ENCODE measurements around the gene CD38. TPM values are rescaled to one million over a fixed set of nuclear protein-coding genes. Genes with fewer than 3 reads are reported as not detected.

Gene CD38
- total RNA-seq, 1 donor from 2014 or later, result not detected

GRCh38 chr4:15744016-15744545, 34.0 kb upstream of the CD38 start:
- Mint-ChIP-seq H3K4me3 (ENCODE audit: low read depth) (no peak overlapping the region), H3K36me3 (ENCODE audit: insufficient read depth) (no peaks in the 10 kb centered on the region), H3K9me3 (ENCODE audit: low read depth) (peaks cover 6% of the 10 kb centered on the region), H3K4me1 (ENCODE audit: low read depth) (no peaks in the 10 kb centered on the region), H3K27me3 (no peaks in the 10 kb centered on the region), H3K27ac (no peak overlapping the region)
- no peak for TF ChIP-seq CTCF (IDR thresholded peaks at IDR 0.05; ENCODE audit: unreplicated experiment)
- DNase-seq (ENCODE audit: low spot score, unreplicated experiment), result no peak

- Mint-ChIP-seq H3K4me1 (ENCODE audit: low read depth) (no peaks in the 10 kb centered on the region), H3K4me3 (ENCODE audit: low read depth) (no peak overlapping the region), H3K27ac (no peak overlapping the region), H3K27me3 (no peaks in the 10 kb centered on the region), H3K9me3 (ENCODE audit: low read depth) (peaks cover 6% of the 10 kb centered on the region), H3K36me3 (ENCODE audit: insufficient read depth) (no peaks in the 10 kb centered on the region)
- TF ChIP-seq CTCF (IDR thresholded peaks at IDR 0.05; ENCODE audit: unreplicated experiment), result no peak
- no peak for DNase-seq (ENCODE audit: low spot score, unreplicated experiment)
Observed at GRCh38 chr4:15746110-15746509, 32.0 kb upstream of the CD38 start.

DNA sequence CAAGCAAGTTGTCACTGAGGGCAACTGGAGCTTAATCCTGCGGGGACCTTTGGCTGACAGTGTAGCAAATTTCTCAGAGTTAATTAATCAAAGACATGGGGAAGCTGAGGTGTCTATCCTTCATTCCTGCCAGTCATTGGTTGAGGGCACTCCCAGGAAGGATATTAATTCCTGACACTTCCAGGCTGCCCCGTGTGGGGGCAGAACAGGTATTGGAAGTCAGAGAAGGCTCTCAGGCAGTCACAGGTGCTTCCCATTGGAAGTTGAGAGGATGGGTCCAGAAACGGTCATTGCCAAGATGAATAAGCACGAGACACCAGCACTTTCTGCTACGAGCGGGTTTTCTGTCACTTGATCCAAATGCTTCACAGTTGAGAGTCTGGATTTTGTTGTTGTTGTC, 29.1 kb upstream of the CD38 start:
- no peaks in the 10 kb centered on the region for H3K4me1 Mint-ChIP-seq (ENCODE audit: low read depth)
- DNase-seq (ENCODE audit: low spot score, unreplicated experiment), result no peak
- H3K36me3 Mint-ChIP-seq (ENCODE audit: insufficient read depth), result no peaks in the 10 kb centered on the region
- TF ChIP-seq CTCF (IDR thresholded peaks at IDR 0.05; ENCODE audit: unreplicated experiment), result no peak
- no peak overlapping the region for H3K27ac Mint-ChIP-seq
- no peak overlapping the region for H3K4me3 Mint-ChIP-seq (ENCODE audit: low read depth)
- peaks cover 3% of the 10 kb centered on the region for H3K9me3 Mint-ChIP-seq (ENCODE audit: low read depth)
- no peaks in the 10 kb centered on the region for H3K27me3 Mint-ChIP-seq

DNA sequence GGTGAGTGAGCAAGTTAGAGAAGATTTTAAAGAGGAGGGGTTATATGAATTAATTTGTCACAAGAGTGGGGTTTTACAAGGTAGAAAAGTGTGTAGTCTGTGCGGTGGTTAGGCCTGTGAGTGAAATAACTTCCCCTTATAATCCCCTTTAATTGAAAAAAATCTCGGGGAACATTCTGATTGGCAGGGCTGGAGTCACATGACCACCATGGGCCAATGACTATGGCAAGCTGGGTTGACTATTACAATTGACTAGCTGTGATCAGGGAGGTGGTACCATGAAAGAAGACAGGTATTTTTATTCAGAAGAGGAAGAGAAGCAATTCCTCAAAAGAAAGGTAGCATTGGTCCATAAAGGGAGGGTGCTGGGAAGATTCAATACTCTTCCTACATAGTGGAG, 27.0 kb upstream of the CD38 start:
- no peak for TF ChIP-seq CTCF (IDR thresholded peaks at IDR 0.05; ENCODE audit: unreplicated experiment)

DNA sequence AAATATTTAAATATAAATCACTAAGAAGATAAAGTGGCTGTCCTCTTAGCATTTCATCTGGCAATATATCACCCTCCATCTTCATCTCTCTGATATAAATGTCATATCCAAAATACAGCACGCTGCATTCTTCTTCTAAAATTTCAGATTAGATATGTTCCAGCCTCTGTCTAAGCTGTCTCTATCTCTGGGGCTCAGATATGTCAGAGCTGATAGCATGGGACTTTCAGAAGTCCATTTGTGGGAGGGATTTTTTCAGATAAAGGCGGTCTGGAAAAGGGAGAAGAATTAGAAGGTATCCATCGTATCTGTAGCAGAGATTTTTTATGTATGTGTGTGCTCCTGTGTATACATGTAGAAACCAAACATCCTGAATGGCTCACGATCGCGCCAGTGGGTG, 25.0 kb upstream of the CD38 start:
- TF ChIP-seq CTCF (IDR thresholded peaks at IDR 0.05; ENCODE audit: unreplicated experiment), result no peak
- no peaks in the 10 kb centered on the region for H3K4me1 Mint-ChIP-seq (ENCODE audit: low read depth)
- DNase-seq (ENCODE audit: low spot score, unreplicated experiment), result no peak
- no peaks in the 10 kb centered on the region for H3K36me3 Mint-ChIP-seq (ENCODE audit: insufficient read depth)
- no peak overlapping the region for H3K4me3 Mint-ChIP-seq (ENCODE audit: low read depth)
- no peak overlapping the region for H3K27ac Mint-ChIP-seq
- H3K9me3 Mint-ChIP-seq (ENCODE audit: low read depth), result no peaks in the 10 kb centered on the region
- H3K27me3 Mint-ChIP-seq, result no peaks in the 10 kb centered on the region

More for the DNA sequence above, 27.0 kb upstream of the CD38 start:
- no peak overlapping the region for H3K27ac Mint-ChIP-seq
- no peak for DNase-seq (ENCODE audit: low spot score, unreplicated experiment)
- no peaks in the 10 kb centered on the region for H3K4me1 Mint-ChIP-seq (ENCODE audit: low read depth)
- H3K9me3 Mint-ChIP-seq (ENCODE audit: low read depth), result peaks cover 2% of the 10 kb centered on the region
- no peaks in the 10 kb centered on the region for H3K36me3 Mint-ChIP-seq (ENCODE audit: insufficient read depth)
- H3K4me3 Mint-ChIP-seq (ENCODE audit: low read depth), result no peak overlapping the region
- H3K27me3 Mint-ChIP-seq, result no peaks in the 10 kb centered on the region

All from progenitor cell of endocrine pancreas (in vitro differentiated cells).